Esophagus muscularis mucosa (tissue), 4 donors: Measurements from ENCODE around the gene KIAA0753. TPM values are rescaled to one million over a fixed set of nuclear protein-coding genes. Genes with fewer than 3 reads are reported as not detected.
"Not testable (repeated sequence)": the region's sequence is repeated elsewhere in the genome, so short reads cannot be mapped to it uniquely, and the experiment has no call there.

Experiments used
- DNase-seq: peaks from one replicate; pipeline ENCODE4 v3.0.0-alpha.2; 2017; ENCODE audit errors: extremely low spot score
- H3K27ac ChIP-seq, 4 donors: fragments of 200-600 bp; sonication (generic); replicated peaks in 1 of 4; 1 replicate in 3 of 4; 2 replicates in 1 of 4; pipeline ENCODE4 v1.5.1; 2016 to 2019; ENCODE audit warnings: mild to moderate bottlenecking in 1 of 4
- H3K27me3 ChIP-seq, 4 donors: fragments of 200-600 bp; sonication (generic); one replicate each; pipeline versions ENCODE4 v1.5.1 to v1.6.0; 2016 to 2019
- H3K36me3 ChIP-seq, 4 donors: fragments of 200-600 bp; sonication (generic); one replicate each; pipeline ENCODE4 v1.5.1; 2016 to 2019
- H3K4me1 ChIP-seq, 4 donors: fragments of 200-600 bp; sonication (generic); one replicate each; pipeline ENCODE4 v1.5.1; 2016 to 2019
- H3K4me3 ChIP-seq, 4 donors: fragments of 200-600 bp; sonication (generic); 1 replicate in 2 of 4; 2 replicates in 2 of 4; pipeline ENCODE4 v1.5.1; 2016 to 2019; ENCODE audit warnings: mild to moderate bottlenecking in 4 of 4, moderate library complexity in 1 of 4
- H3K9me3 ChIP-seq, 4 donors: fragments of 200-600 bp; sonication (generic); 1 replicate in 3 of 4; 2 replicates in 1 of 4; pipeline ENCODE4 v1.5.1; 2016 to 2019
- EP300 ChIP-seq: sonication (generic); formaldehyde crosslinking; IDR thresholded peaks from one replicate; pipeline ENCODE4 v1.6.1; 2017; ENCODE audit warnings: antibody characterized with exemption
- POLR2A ChIP-seq: fragments of 450-650 bp; IDR thresholded peaks from one replicate; pipeline ENCODE4 v1.6.1; 2017; ENCODE audit warnings: antibody characterized with exemption, moderate library complexity, mild to moderate bottlenecking, low read depth
- POLR2AphosphoS5 ChIP-seq, 2 donors: sonication (generic); formaldehyde crosslinking; IDR thresholded peaks; one replicate each; pipeline ENCODE4 v1.6.1; 2017; ENCODE audit warnings: antibody characterized with exemption in 2 of 2
- WGBS: methylation state at CpG from one replicate; pipeline ENCODE4 v1.1.5; 2018; 5-methylcytosine and 5-hydroxymethylcytosine counted together
- intact Hi-C: fragments of 100-400 bp; cut with DNase I; formaldehyde crosslinking; loops from one replicate; pipeline ENCODE4 v1.15.1; 2023
- total RNA-seq, 4 donors: library from RNA; depleted of rRNA; stranded (reverse); fragments of >200 nt; gene quantifications; one replicate each; pipeline versions ENCODE4 v1.1.0 to v1.2.1, GENCODE V29; 2016
- TF ChIP-seq, protein P1 (sequence below), 3 experiments: fragments of 200-600 bp in 2 of 3; fragments of 450-650 bp in 1 of 3; sonication (generic) in 2 of 3; IDR thresholded peaks; one replicate each; pipeline ENCODE4 v1.5.1; 2017 to 2019; ENCODE audit warnings: antibody characterized with exemption in 3 of 3, mild to moderate bottlenecking in 2 of 3, moderate library complexity in 1 of 3

The KIAA0753 gene
- total RNA-seq, 4 donors from 2014 or later = 36.9 to 73.9 (median 46.4) TPM

DNA sequence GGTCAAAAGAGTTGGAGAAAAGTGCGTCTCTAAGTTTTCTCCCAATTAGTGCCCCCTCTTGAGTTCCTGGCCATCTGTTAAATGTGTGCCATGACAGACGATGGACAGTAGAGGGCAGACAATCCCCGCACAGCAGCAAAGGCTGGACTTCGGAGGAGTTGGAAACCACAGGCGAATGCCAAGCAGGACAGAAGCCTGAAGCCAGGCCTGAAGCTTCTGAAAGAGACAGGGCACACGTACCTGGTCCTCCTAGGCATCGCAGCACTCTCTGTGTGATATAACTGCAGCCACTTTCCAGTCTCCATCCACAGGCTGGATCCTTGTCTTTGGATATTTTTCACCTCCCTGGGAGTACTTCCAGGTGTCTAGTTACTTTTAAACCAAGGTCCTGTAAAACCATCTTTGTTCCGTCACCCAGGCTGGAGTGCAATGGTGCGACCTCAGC is 25.6 kb upstream of the KIAA0753 start:
- TF ChIP-seq POLR2AphosphoS5 (IDR thresholded peaks at IDR 0.05) (peak in 1 of 2 donors; percentile 45), EP300 (no peak), POLR2A (no peak)
- TF ChIP-seq, protein P1, sequence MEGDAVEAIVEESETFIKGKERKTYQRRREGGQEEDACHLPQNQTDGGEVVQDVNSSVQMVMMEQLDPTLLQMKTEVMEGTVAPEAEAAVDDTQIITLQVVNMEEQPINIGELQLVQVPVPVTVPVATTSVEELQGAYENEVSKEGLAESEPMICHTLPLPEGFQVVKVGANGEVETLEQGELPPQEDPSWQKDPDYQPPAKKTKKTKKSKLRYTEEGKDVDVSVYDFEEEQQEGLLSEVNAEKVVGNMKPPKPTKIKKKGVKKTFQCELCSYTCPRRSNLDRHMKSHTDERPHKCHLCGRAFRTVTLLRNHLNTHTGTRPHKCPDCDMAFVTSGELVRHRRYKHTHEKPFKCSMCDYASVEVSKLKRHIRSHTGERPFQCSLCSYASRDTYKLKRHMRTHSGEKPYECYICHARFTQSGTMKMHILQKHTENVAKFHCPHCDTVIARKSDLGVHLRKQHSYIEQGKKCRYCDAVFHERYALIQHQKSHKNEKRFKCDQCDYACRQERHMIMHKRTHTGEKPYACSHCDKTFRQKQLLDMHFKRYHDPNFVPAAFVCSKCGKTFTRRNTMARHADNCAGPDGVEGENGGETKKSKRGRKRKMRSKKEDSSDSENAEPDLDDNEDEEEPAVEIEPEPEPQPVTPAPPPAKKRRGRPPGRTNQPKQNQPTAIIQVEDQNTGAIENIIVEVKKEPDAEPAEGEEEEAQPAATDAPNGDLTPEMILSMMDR (IDR thresholded peaks at IDR 0.05) = peak; percentile 82 to 92 (median 88)
- Histone ChIP-seq H3K4me1 (peaks cover 0 to 3% (median 0%) of the 10 kb centered on the region in 4 donors), H3K4me3 (no peak overlapping the region), H3K27ac (no peak overlapping the region), H3K9me3 (no peaks in the 10 kb centered on the region), H3K36me3 (no peaks in the 10 kb centered on the region), H3K27me3 (peaks cover 0 to 48% (median 0%) of the 10 kb centered on the region in 4 donors)
- 15% methylated on average over 7 of the region's 9 CpGs for WGBS
- DNase-seq = no peak
- intact Hi-C loops = loop anchor here (2.0 to 5.0 kb wide), 3 partner anchors 177 to 336 kb away; no protein-coding TSS in a partner anchor

DNA sequence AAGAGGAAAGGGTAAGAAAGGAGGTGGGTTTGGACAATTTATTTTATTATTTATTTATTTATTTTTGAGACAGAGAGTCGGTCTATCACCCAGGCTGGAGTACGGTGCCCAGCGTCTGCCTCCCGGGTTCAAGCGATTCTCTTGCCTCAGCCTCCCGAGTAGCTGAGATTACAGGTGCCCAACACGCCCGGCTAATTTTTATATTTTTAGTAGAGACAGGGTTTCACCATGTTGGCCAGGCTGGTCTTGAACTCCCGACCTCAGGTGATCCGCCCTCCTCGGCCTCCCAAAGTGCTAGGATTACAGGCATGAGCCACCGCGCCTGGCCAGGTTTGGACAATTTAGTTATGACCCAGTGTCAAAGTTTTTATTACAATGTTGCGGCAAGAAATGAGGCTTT is 22.7 kb upstream of the KIAA0753 start:
- H3K9me3 ChIP-seq, H3K4me1 ChIP-seq, H3K27ac ChIP-seq, intact Hi-C loops, DNase-seq, H3K36me3 ChIP-seq, H3K4me3 ChIP-seq: not testable (repeated sequence)
- WGBS = 91% methylated on average over 14 of the region's 14 CpGs
- peaks cover 0 to 48% (median 0%) of the 10 kb centered on the region in 4 donors for H3K27me3 ChIP-seq

DNA sequence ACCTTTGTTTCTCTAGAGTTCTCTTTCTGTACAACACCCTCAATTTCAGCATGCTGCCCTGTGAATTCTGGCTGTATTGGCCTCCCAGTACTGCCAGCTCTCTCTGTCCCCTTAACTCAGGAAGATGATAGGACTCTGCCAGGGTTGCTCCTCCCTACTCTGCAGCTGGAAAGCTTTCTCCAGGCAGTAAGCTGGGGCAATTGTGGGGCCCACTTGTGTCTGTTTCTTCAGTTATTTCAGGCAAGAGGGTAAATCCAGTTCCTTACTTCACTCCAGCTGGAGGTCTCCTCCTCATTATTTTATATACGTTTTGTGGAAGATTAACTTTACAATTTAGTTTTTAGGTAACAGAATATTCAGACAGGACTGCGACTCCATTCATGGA is 20.9 kb upstream of the KIAA0753 start:
- no peak for DNase-seq
- H3K36me3 ChIP-seq = no peaks in the 10 kb centered on the region
- intact Hi-C loops = no loop called here
- no peak for TF ChIP-seq EP300
- TF ChIP-seq, protein P1 (IDR thresholded peaks at IDR 0.05) = no peak
- TF ChIP-seq POLR2AphosphoS5 (IDR thresholded peaks at IDR 0.05) = no peak
- TF ChIP-seq POLR2A = no peak
- 67% methylated on average over 2 of the region's 2 CpGs for WGBS
- H3K9me3 ChIP-seq = no peaks in the 10 kb centered on the region
- H3K27me3 ChIP-seq = peaks cover 0 to 54% (median 0%) of the 10 kb centered on the region in 4 donors
- peaks cover 0 to 9% (median 3%) of the 10 kb centered on the region in 4 donors for H3K4me1 ChIP-seq
- no peak overlapping the region for H3K4me3 ChIP-seq
- H3K27ac ChIP-seq = no peak overlapping the region

DNA sequence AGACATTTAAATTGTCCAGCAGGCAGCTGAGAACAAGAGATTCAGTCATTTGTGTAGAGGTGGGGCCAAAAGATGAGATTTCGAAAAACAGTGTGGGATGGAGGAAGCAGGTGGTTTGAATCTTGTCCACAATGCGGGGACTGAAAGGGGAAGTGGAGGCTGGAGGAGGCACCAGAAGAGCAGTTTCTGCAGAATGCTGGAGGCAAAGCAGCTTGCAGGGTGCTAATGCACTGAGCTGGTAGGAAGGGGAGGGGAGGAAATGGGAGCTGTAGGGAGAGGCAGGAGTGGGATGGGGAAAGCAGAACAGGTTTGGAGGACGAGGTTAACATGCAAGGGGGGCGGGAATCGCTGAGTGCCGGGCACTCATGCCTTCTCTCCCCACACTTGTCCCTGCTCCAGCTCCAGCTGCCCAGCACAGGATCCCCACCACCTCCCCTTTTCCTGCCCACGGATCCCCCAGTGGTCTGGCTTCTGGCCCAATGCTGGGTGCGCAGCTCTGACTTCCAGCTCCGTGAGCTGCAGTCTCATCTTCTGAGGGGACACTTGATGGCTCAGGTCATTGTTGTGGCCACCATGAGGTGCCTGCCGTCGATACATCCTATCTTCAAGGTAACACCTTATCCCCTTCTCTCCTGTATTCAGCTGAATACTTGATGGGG is 20.4 kb upstream of the KIAA0753 start:
- WGBS = 41% methylated on average over 9 of the region's 11 CpGs
- TF ChIP-seq POLR2A (no peak), POLR2AphosphoS5 (IDR thresholded peaks at IDR 0.05) (no peak), EP300 (no peak)
- TF ChIP-seq, protein P1 (IDR thresholded peaks at IDR 0.05) = no peak
- Histone ChIP-seq H3K27me3 (peaks cover 0 to 55% (median 0%) of the 10 kb centered on the region in 4 donors), H3K9me3 (no peaks in the 10 kb centered on the region), H3K36me3 (no peaks in the 10 kb centered on the region), H3K27ac (no peak overlapping the region), H3K4me1 (peaks cover 0 to 7% (median 3%) of the 10 kb centered on the region in 4 donors), H3K4me3 (no peak overlapping the region)
- DNase-seq = no peak
- intact Hi-C loops = no loop called here

DNA sequence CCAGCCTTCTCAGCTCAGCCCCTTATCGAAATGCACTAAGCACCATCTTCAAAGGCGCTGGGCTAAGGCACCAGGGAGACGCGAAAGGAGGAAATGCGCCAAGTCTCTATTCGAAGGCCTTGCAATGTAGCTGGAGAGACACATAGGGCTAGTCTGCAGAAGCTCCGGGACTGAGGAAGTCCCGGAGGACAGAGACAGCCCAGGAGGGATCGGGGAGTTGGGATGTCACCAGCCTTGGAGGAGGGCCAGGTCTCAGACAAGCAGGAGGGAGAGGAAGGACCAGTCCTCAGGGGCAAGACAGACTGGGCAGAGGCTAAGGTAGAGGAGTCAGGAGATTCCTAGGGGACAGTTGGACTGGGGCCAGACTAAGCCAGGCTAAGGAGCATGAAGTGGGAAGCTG is 19.6 kb upstream of the KIAA0753 start:
- 72% methylated on average over 9 of the region's 9 CpGs for WGBS
- peaks cover 0 to 12% (median 6%) of the 10 kb centered on the region in 4 donors for H3K4me1 ChIP-seq
- H3K4me3 ChIP-seq = no peak overlapping the region
- no peak for TF ChIP-seq EP300
- no peak for DNase-seq
- no peak overlapping the region for H3K27ac ChIP-seq
- H3K9me3 ChIP-seq = no peaks in the 10 kb centered on the region
- H3K27me3 ChIP-seq = peaks cover 0 to 60% (median 2%) of the 10 kb centered on the region in 4 donors
- H3K36me3 ChIP-seq = no peaks in the 10 kb centered on the region
- intact Hi-C loops = no loop called here

DNA sequence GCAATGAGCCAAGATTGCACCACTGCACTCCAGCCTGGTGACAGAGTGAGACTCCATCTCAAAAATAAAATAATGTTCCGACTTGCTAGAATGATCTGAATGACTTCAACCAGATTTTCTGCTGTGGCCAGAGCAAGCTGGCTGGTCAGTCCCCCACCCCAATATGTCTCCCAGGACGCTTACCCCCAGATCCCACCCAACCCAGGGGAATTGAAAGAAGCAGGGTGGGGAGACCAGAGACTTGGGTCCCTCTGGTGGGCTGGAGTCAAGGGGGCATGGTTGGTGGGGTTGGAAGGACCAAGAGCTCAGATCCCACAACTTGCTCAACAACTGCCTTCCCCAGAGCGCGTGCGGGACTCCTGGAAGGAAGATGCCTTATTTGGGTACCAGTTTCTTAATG is 17.9 kb upstream of the KIAA0753 start:
- H3K9me3 ChIP-seq, H3K36me3 ChIP-seq, intact Hi-C loops, DNase-seq, H3K4me3 ChIP-seq, H3K27ac ChIP-seq: not testable (repeated sequence)
- WGBS = 100% methylated on average over 2 of the region's 5 CpGs
- H3K27me3 ChIP-seq = peaks cover 0 to 77% (median 5%) of the 10 kb centered on the region in 4 donors
- peaks cover 0 to 21% (median 10%) of the 10 kb centered on the region in 4 donors for H3K4me1 ChIP-seq
